ENCODE results near the gene TARBP1. TPM values are rescaled to one million over a fixed set of nuclear protein-coding genes. Genes with fewer than 3 reads are reported as not detected.

The TARBP1 gene
- total and polyA plus RNA-seq, 4 donors, result 11.2 to 48.7 (median 29.9) TPM

DNA sequence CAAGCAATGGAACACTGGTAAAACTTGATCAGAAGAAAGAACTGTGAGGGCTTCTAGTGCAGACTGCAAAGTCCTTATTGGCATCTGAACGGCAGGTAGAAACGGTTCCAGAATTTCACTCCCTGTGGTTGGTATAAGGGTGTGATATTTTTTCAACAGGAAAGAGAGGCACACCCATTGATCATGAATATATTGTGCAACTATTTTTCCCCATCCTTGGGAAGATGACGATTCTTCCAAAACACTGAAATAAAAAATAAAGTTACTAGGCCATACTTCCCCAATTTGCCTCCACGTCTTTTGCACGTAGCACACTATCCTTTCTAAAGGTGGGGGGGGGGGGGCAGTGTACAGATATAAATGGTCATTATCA lies 49.6 kb downstream of the TARBP1 start:
- TF ChIP-seq, protein P1, sequence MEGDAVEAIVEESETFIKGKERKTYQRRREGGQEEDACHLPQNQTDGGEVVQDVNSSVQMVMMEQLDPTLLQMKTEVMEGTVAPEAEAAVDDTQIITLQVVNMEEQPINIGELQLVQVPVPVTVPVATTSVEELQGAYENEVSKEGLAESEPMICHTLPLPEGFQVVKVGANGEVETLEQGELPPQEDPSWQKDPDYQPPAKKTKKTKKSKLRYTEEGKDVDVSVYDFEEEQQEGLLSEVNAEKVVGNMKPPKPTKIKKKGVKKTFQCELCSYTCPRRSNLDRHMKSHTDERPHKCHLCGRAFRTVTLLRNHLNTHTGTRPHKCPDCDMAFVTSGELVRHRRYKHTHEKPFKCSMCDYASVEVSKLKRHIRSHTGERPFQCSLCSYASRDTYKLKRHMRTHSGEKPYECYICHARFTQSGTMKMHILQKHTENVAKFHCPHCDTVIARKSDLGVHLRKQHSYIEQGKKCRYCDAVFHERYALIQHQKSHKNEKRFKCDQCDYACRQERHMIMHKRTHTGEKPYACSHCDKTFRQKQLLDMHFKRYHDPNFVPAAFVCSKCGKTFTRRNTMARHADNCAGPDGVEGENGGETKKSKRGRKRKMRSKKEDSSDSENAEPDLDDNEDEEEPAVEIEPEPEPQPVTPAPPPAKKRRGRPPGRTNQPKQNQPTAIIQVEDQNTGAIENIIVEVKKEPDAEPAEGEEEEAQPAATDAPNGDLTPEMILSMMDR (IDR thresholded peaks at IDR 0.05; ENCODE audit: control extremely low read depth, extremely low read depth), result no peak
- no peak for ATAC-seq (ENCODE audit: insufficient read depth, low FRiP score)
- Histone ChIP-seq H3K9me3 (ENCODE audit: control insufficient read depth in 4 of 4, insufficient read depth in 3 of 4, low read length in 3 of 4) (no peaks in the 10 kb centered on the region), H3K9ac (ENCODE audit: insufficient read depth in 1 of 2, low read length in 2 of 2) (no peak overlapping the region), H3K27me3 (ENCODE audit: control insufficient read depth in 3 of 3, insufficient read depth in 3 of 3, low read length in 2 of 3) (no peaks in the 10 kb centered on the region), H3K36me3 (ENCODE audit: control insufficient read depth in 4 of 4, insufficient read depth in 4 of 4, low read length in 4 of 4) (peaks cover 0 to 13% (median 10%) of the 10 kb centered on the region in 4 donors), H3K4me3 (no peak overlapping the region), H3K4me1 (ENCODE audit: control insufficient read depth in 5 of 5, insufficient read depth in 5 of 5, low read length in 5 of 5) (peaks cover 0 to 3% (median 0%) of the 10 kb centered on the region in 5 donors), H3K27ac (ENCODE audit: low read depth in 1 of 2, low read length in 1 of 2) (no peak overlapping the region)
- WGBS, 2 donors, result 53 to 71% methylated on average over 5 of the region's 5 CpGs
- DNase-seq, result no peak

DNA sequence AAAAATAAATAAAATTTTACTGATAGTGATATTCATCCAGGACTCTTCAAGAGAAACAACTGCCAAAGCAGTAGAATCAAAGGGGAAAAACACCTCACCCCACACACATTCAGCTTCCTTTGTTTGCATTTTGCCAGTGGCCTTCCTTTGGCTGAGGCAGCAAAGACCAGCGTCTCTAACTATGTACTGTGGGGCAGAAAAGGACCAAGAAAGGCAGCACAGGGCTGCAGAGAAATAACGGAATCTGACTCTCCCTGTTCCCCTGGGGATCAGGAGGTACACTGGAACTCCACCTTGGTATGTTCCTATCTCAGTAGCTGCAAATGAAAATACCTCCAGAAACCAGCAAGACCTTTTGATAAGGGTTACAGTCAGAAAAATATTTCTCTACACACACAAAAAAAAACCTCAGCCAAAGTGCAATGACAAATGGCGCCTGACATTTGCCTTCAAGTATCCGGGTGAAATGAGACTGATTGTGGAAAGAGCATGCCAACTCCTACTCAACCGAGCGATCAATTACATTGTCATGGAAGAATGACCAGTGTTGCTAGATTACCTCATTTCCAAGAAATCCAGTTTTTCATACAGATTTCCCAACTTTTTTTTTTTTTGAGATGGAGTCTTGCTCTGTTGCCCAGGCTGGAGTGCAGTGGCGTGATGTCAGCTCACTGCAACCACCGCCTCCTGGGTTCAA lies 50.9 kb downstream of the TARBP1 start:
- Histone ChIP-seq H3K27me3 (ENCODE audit: control insufficient read depth in 3 of 3, insufficient read depth in 3 of 3, low read length in 2 of 3) (no peaks in the 10 kb centered on the region), H3K9ac (ENCODE audit: insufficient read depth in 1 of 2, low read length in 2 of 2) (no peak overlapping the region), H3K4me3 (no peak overlapping the region), H3K36me3 (ENCODE audit: control insufficient read depth in 4 of 4, insufficient read depth in 4 of 4, low read length in 4 of 4) (peaks cover 0 to 13% (median 9%) of the 10 kb centered on the region in 4 donors), H3K9me3 (ENCODE audit: control insufficient read depth in 4 of 4, insufficient read depth in 3 of 4, low read length in 3 of 4) (no peaks in the 10 kb centered on the region), H3K27ac (ENCODE audit: low read depth in 1 of 2, low read length in 1 of 2) (no peak overlapping the region), H3K4me1 (ENCODE audit: control insufficient read depth in 5 of 5, insufficient read depth in 5 of 5, low read length in 5 of 5) (peaks cover 0 to 3% (median 0%) of the 10 kb centered on the region in 5 donors)
- peak in 1 of 3 donors; percentile 15 for DNase-seq
- TF ChIP-seq, protein P1 (IDR thresholded peaks at IDR 0.05; ENCODE audit: control extremely low read depth, extremely low read depth), result no peak
- WGBS, 2 donors, result 80 to 87% methylated on average over 8 of the region's 8 CpGs
- no peak for ATAC-seq (ENCODE audit: insufficient read depth, low FRiP score)

DNA sequence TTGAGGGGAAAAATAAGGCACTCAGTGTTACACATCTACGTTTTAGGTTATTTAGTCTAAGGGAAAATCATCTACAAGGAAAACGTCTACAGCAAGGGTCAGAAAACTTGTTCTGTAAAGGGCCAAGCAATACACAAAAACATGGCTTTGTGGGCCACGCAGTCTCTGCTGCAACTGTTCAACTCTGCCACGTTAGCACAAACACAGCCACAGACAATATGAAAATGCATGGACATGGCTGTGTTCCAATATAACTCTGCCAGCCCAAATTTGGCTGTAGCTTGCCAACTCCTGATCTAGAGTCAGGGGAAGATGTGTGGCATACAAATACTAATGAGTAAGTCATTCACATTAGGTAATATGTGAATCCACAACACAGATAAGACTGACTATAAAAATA lies 65.0 kb downstream of the TARBP1 start:
- ATAC-seq (ENCODE audit: insufficient read depth, low FRiP score) (no peak), DNase-seq (no peak)
- WGBS, 2 donors, result 89 to 96% methylated on average over 4 of the region's 4 CpGs
- H3K36me3 ChIP-seq (ENCODE audit: control insufficient read depth in 4 of 4, insufficient read depth in 4 of 4, low read length in 4 of 4), result peaks cover 0 to 16% (median 10%) of the 10 kb centered on the region in 4 donors
- no peaks in the 10 kb centered on the region for H3K27me3 ChIP-seq (ENCODE audit: control insufficient read depth in 3 of 3, insufficient read depth in 3 of 3, low read length in 2 of 3)
- H3K4me1 ChIP-seq (ENCODE audit: control insufficient read depth in 5 of 5, insufficient read depth in 5 of 5, low read length in 5 of 5), result no peaks in the 10 kb centered on the region
- H3K9me3 ChIP-seq (ENCODE audit: control insufficient read depth in 4 of 4, insufficient read depth in 3 of 4, low read length in 3 of 4), result no peaks in the 10 kb centered on the region
- no peak overlapping the region for H3K9ac ChIP-seq (ENCODE audit: insufficient read depth in 1 of 2, low read length in 2 of 2)
- no peak overlapping the region for H3K4me3 ChIP-seq
- no peak overlapping the region for H3K27ac ChIP-seq (ENCODE audit: low read depth in 1 of 2, low read length in 1 of 2)
- TF ChIP-seq, protein P1 (IDR thresholded peaks at IDR 0.05; ENCODE audit: control extremely low read depth, extremely low read depth), result no peak
